Activated CD8-positive, alpha-beta memory T cell treated with anti-CD3 and anti-CD28 coated beads for 24 hours (primary cell): ENCODE measurements around the gene SMARCD2.
"Not testable (repeated sequence)": the region's sequence is repeated elsewhere in the genome, so short reads cannot be mapped to it uniquely, and the experiment has no call there.

Experiments used
- DNase-seq: peaks from one replicate; pipeline ENCODE4 v3.0.0-alpha.2; 2020

SMARCD2 gene

GRCh38 chr17:63848834-63849689 lies 6.6 kb upstream of the SMARCD2 start:
- peak; percentile 99 for DNase-seq

GRCh38 chr17:63847525-63848249 lies 5.2 kb upstream of the SMARCD2 start:
- DNase-seq = no peak

- no peak for DNase-seq
These were observed 3.0 kb upstream of the SMARCD2 start for GRCh38 chr17:63845509-63845908.

GRCh38 chr17:63843910-63844677 lies 1.6 kb upstream of the SMARCD2 start:
- no peak for DNase-seq

GRCh38 chr17:63843387-63843888 lies 953 bp upstream of the SMARCD2 start:
- DNase-seq = not testable (repeated sequence)

GRCh38 chr17:63842173-63842539 lies 329 bp downstream of the SMARCD2 start:
- no peak for DNase-seq

- DNase-seq = no peak
These were observed 924 bp downstream of the SMARCD2 start for GRCh38 chr17:63841350-63842172.

- no peak for DNase-seq
These were observed 1.7 kb downstream of the SMARCD2 start for GRCh38 chr17:63840591-63841349.

GRCh38 chr17:63838631-63839171 lies 3.8 kb downstream of the SMARCD2 start:
- DNase-seq = no peak

- no peak for DNase-seq
These were observed 4.4 kb downstream of the SMARCD2 start for GRCh38 chr17:63837962-63838600.

- DNase-seq = no peak
These were observed 5.0 kb downstream of the SMARCD2 start for GRCh38 chr17:63837480-63837879.

GRCh38 chr17:63836811-63837210 lies 5.7 kb downstream of the SMARCD2 start:
- DNase-seq = no peak

GRCh38 chr17:63835167-63835720 lies 7.2 kb downstream of the SMARCD2 start:
- DNase-seq = no peak

GRCh38 chr17:63834431-63835166 lies 7.9 kb downstream of the SMARCD2 start:
- DNase-seq = peak; percentile 78

- no peak for DNase-seq
These were observed 8.6 kb downstream of the SMARCD2 start for GRCh38 chr17:63833741-63834373.

- DNase-seq = no peak
These were observed 9.3 kb downstream of the SMARCD2 start for GRCh38 chr17:63833026-63833740.

GRCh38 chr17:63832455-63832854 lies 10.0 kb downstream of the SMARCD2 start:
- no peak for DNase-seq

- no peak for DNase-seq
These were observed 10.5 kb downstream of the SMARCD2 start for GRCh38 chr17:63832014-63832413.
